ENCODE measurements around the gene KCNQ1OT1.

DNA sequence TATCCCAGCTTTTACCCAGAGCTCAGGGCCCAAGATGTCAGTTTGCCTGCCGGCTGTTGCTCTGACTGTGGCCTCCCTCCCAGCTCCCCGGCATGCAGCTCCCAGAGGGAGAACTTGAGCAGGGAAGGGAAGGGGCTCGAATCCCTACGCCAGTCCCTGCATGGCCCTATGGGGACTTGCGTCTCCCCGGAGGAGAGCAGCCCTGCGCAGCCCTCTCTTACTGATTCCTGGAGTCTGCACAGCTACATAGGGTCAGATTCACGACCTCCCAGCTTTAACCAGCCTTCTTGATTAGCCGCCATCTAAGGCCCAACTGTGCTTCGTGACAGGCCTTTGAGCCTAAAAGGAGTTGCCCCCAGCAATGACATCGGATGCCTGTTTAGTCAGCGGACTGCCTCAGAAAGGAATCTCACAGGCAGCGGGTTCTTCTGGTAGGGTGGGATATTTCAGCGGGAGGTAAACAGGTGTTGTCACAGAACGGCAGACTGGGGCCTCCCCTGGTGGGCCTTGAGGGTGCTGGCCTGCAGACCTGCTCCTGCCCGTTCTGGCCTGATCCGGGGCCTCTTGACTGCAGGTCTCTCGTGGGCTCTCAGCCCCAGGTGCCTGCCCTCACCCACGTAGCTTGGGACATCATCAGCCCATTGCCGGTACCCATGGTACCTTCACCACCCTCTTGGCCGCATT is 43.8 kb upstream of the KCNQ1OT1 start:
- TF ChIP-seq CTCF (IDR thresholded peaks at IDR 0.05; ENCODE audit: low read depth, low read length) (no peak), POLR2A (IDR thresholded peaks at IDR 0.05; ENCODE audit: extremely low read depth, insufficient read length) (no peak), MYC (IDR thresholded peaks at IDR 0.05; ENCODE audit: low read depth, low read length) (no peak)
